Muscle layer of duodenum (tissue), 2 donors: Measurements from ENCODE around the gene ITPKB.

Source experiments
- H3K27ac ChIP-seq: one replicate; pipeline ENCODE4 v1.7.0; 2013; ENCODE audit warnings: mild to moderate bottlenecking, low read length
- H3K27me3 ChIP-seq: one replicate; pipeline ENCODE4 v1.7.0; 2013; ENCODE audit warnings: low read depth, mild to moderate bottlenecking, control low read depth, low read length
- H3K36me3 ChIP-seq, 2 donors: one replicate each; pipeline ENCODE4 v1.7.0; 2013; ENCODE audit warnings: low read length in 2 of 2, control low read depth in 1 of 2, mild to moderate bottlenecking in 1 of 2; ENCODE audit not compliant: insufficient read depth in 2 of 2, control insufficient read depth in 1 of 2
- H3K4me1 ChIP-seq, 2 donors: one replicate each; pipeline ENCODE4 v1.7.0; 2013; ENCODE audit warnings: low read length in 2 of 2, mild to moderate bottlenecking in 2 of 2, control low read depth in 1 of 2, moderate library complexity in 1 of 2; ENCODE audit not compliant: insufficient read depth in 2 of 2, control insufficient read depth in 1 of 2
- H3K4me3 ChIP-seq, 2 donors: one replicate each; pipeline ENCODE4 v1.7.0; 2013; ENCODE audit warnings: low read length in 2 of 2, low read depth in 1 of 2, mild to moderate bottlenecking in 1 of 2
- H3K9me3 ChIP-seq, 2 donors: one replicate each; pipeline ENCODE4 v1.7.0; 2013; ENCODE audit warnings: low read length in 2 of 2, control low read depth in 1 of 2, mild to moderate bottlenecking in 1 of 2; ENCODE audit not compliant: control insufficient read depth in 1 of 2
- donor health status: healthy.

Gene ITPKB

GRCh38 chr1:226607821-226608220 lies 131.3 kb downstream of the ITPKB start:
- Histone ChIP-seq H3K4me1 (peaks cover 9 to 22% of the 10 kb centered on the region in 2 donors), H3K9me3 (no peaks in the 10 kb centered on the region), H3K4me3 (no peak overlapping the region), H3K27me3 (no peaks in the 10 kb centered on the region), H3K27ac (no peak overlapping the region), H3K36me3 (no peaks in the 10 kb centered on the region)

- no peaks in the 10 kb centered on the region for H3K36me3 ChIP-seq
- no peak overlapping the region for H3K4me3 ChIP-seq
- H3K9me3 ChIP-seq, result no peaks in the 10 kb centered on the region
- H3K27ac ChIP-seq, result no peak overlapping the region
- peaks cover 9 to 22% of the 10 kb centered on the region in 2 donors for H3K4me1 ChIP-seq
- no peaks in the 10 kb centered on the region for H3K27me3 ChIP-seq
Observed at GRCh38 chr1:226607268-226607660, 131.8 kb downstream of the ITPKB start.

- no peaks in the 10 kb centered on the region for H3K27me3 ChIP-seq
- no peak overlapping the region for H3K27ac ChIP-seq
- H3K9me3 ChIP-seq, result no peaks in the 10 kb centered on the region
- no peaks in the 10 kb centered on the region for H3K36me3 ChIP-seq
- peaks cover 9 to 22% of the 10 kb centered on the region in 2 donors for H3K4me1 ChIP-seq
- no peak overlapping the region for H3K4me3 ChIP-seq
Observed at GRCh38 chr1:226606311-226607267, 132.5 kb downstream of the ITPKB start.

- H3K36me3 ChIP-seq, result no peaks in the 10 kb centered on the region
- no peaks in the 10 kb centered on the region for H3K27me3 ChIP-seq
- H3K9me3 ChIP-seq, result no peaks in the 10 kb centered on the region
- no peak overlapping the region for H3K27ac ChIP-seq
- peaks cover 9 to 22% of the 10 kb centered on the region in 2 donors for H3K4me1 ChIP-seq
- H3K4me3 ChIP-seq, result no peak overlapping the region
Observed at GRCh38 chr1:226605318-226605950, 133.6 kb downstream of the ITPKB start.

GRCh38 chr1:226604560-226605317 lies 134.3 kb downstream of the ITPKB start:
- no peak overlapping the region for H3K27ac ChIP-seq
- H3K9me3 ChIP-seq, result no peaks in the 10 kb centered on the region
- no peaks in the 10 kb centered on the region for H3K36me3 ChIP-seq
- H3K27me3 ChIP-seq, result no peaks in the 10 kb centered on the region
- H3K4me1 ChIP-seq, result peaks cover 9 to 22% of the 10 kb centered on the region in 2 donors
- H3K4me3 ChIP-seq, result no peak overlapping the region

- Histone ChIP-seq H3K36me3 (no peaks in the 10 kb centered on the region), H3K9me3 (no peaks in the 10 kb centered on the region), H3K4me3 (no peak overlapping the region), H3K27ac (peak overlapping the region; percentile 88), H3K27me3 (no peaks in the 10 kb centered on the region), H3K4me1 (peaks cover 9 to 22% of the 10 kb centered on the region in 2 donors)
Observed at GRCh38 chr1:226603858-226604559, 135.1 kb downstream of the ITPKB start.

- Histone ChIP-seq H3K9me3 (no peaks in the 10 kb centered on the region), H3K4me3 (peak overlapping the region in 1 of 2 donors; percentile 48), H3K27ac (peak overlapping the region; percentile 88), H3K4me1 (peaks cover 9 to 22% of the 10 kb centered on the region in 2 donors), H3K36me3 (no peaks in the 10 kb centered on the region), H3K27me3 (no peaks in the 10 kb centered on the region)
Observed at GRCh38 chr1:226603022-226603857, 135.8 kb downstream of the ITPKB start.

GRCh38 chr1:226602186-226603021 lies 136.7 kb downstream of the ITPKB start:
- Histone ChIP-seq H3K9me3 (no peaks in the 10 kb centered on the region), H3K27ac (peak overlapping the region; percentile 88), H3K36me3 (no peaks in the 10 kb centered on the region), H3K27me3 (no peaks in the 10 kb centered on the region), H3K4me1 (peaks cover 9 to 22% of the 10 kb centered on the region in 2 donors), H3K4me3 (no peak overlapping the region)

- no peak overlapping the region for H3K27ac ChIP-seq
- peaks cover 9 to 17% of the 10 kb centered on the region in 2 donors for H3K4me1 ChIP-seq
- H3K4me3 ChIP-seq, result no peak overlapping the region
- no peaks in the 10 kb centered on the region for H3K9me3 ChIP-seq
- no peaks in the 10 kb centered on the region for H3K36me3 ChIP-seq
- H3K27me3 ChIP-seq, result no peaks in the 10 kb centered on the region
Observed at GRCh38 chr1:226601456-226601855, 137.6 kb downstream of the ITPKB start.
